LoVo (cell line): ENCODE measurements around the gene COL6A5.
"Not testable (repeated sequence)": the region's sequence is repeated elsewhere in the genome, so short reads cannot be mapped to it uniquely, and the experiment has no call there.

ENCODE experiments used
- DNase-seq: peaks from one replicate; pipeline ENCODE4 v3.0.0-alpha.2; 2016; ENCODE audit warnings: low spot score

Gene COL6A5, protein sequence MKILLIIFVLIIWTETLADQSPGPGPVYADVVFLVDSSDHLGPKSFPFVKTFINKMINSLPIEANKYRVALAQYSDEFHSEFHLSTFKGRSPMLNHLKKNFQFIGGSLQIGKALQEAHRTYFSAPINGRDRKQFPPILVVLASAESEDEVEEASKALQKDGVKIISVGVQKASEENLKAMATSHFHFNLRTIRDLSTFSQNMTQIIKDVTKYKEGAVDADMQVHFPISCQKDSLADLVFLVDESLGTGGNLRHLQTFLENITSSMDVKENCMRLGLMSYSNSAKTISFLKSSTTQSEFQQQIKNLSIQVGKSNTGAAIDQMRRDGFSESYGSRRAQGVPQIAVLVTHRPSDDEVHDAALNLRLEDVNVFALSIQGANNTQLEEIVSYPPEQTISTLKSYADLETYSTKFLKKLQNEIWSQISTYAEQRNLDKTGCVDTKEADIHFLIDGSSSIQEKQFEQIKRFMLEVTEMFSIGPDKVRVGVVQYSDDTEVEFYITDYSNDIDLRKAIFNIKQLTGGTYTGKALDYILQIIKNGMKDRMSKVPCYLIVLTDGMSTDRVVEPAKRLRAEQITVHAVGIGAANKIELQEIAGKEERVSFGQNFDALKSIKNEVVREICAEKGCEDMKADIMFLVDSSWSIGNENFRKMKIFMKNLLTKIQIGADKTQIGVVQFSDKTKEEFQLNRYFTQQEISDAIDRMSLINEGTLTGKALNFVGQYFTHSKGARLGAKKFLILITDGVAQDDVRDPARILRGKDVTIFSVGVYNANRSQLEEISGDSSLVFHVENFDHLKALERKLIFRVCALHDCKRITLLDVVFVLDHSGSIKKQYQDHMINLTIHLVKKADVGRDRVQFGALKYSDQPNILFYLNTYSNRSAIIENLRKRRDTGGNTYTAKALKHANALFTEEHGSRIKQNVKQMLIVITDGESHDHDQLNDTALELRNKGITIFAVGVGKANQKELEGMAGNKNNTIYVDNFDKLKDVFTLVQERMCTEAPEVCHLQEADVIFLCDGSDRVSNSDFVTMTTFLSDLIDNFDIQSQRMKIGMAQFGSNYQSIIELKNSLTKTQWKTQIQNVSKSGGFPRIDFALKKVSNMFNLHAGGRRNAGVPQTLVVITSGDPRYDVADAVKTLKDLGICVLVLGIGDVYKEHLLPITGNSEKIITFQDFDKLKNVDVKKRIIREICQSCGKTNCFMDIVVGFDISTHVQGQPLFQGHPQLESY (N-terminal part only)

DNA sequence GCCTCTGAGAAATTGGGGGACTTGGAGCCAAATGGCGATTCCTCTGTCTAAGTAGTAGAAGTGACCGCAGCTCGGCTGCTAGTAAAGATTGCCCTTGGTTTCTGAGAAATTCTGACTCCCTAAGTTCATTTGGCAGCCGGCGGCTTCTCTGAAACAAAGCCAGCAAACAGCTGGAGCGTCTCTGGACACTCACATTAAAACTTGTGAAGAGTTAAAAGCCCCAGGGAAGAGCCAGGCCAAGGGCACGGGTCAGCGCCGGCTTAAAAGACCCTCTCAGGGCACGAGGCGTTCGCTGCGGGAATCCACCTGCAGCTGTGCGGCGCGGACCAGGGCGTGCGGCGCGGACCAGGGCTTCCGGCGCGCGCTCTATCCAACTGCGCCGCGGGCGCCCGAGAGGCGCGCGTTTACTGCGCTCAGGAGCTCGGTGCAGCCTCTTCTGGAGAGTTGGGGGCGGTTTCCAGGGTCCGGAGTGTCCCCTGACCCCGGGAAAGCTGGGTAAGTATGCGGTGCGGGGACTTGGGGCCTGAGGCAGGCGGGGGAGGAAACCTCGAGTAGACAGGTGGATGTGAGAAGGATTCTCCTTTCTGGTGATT is at the start of gene COL6A5:
COL6A5 (plus strand) TSS at position 186 of the 593 bp plus-strand sequence. CDS start 27,967 bp downstream, outside the sequence.
- DNase-seq = no peak

GRCh38 chr3:130299531-130299930 is 45.9 kb upstream of the COL6A5 start:
- DNase-seq = no peak

GRCh38 chr3:130300888-130301287 is 44.6 kb upstream of the COL6A5 start:
- no peak for DNase-seq

- DNase-seq = no peak
Measured at GRCh38 chr3:130310109-130310508, 35.4 kb upstream of the COL6A5 start.

- DNase-seq = no peak
Measured at GRCh38 chr3:130312374-130312773, 33.1 kb upstream of the COL6A5 start.

- DNase-seq = no peak
Measured at GRCh38 chr3:130316169-130316568, 29.3 kb upstream of the COL6A5 start.

- DNase-seq = no peak
Measured at GRCh38 chr3:130323503-130323902, 22.0 kb upstream of the COL6A5 start.

- no peak for DNase-seq
Measured at GRCh38 chr3:130340766-130341165, 4.7 kb upstream of the COL6A5 start.

- DNase-seq = no peak
Measured at GRCh38 chr3:130341388-130341787, 4.1 kb upstream of the COL6A5 start.

DNA sequence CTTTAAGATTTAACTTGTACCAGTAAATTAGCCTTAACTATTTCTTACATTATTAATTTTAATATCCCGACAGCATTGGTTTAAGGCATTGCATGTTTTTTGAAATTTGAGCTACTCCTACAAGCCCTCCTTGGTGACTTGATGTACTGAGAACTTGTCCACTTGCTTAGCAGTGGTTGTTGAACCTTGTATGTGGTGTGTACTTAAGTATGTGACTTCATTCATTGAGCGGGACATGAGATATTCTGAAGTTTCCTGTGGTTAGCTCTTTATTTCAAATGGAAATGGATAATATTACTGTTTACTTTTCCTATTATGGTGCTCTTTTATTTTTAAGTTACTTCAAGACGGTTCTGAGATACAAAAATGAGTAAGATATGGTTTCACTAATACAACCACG is 3.6 kb upstream of the COL6A5 start:
- no peak for DNase-seq

DNA sequence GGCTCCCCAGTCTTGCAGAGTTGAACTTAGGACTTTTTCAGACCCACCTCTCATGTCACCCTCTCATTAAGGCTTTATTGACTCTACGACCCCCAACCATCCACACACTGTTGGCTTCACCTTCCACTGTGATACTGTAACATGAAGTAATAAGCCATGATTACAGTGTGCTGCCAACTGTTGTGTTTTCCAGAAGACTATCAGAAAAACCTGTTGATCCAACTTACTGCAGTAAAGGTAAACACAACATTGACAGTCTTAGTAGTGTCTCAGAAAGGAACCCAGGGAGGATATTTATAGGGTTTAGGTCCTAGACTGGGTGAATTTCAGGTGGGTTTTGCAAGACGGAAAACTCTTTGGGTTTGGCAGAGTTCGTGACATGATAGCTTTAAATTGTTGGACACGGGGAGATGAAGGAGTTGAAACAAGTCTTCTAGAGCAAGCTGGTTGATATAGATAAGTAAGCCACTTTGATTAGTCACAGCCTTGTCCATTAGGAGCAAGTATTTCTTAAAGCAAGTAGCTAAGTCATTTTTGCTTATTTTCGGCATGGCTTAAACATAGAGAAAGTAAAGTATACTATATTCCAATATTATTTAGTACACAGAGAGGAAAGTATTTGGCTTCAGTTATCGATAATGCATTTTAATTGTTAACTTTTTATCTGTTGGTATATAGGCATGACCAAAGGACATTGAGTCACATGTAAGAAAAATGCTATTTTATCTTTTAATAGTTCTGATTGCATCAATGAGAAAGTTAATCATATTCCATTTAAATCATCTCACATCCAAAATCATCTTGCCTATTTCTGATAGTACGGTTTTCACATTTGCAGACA is 2.4 kb upstream of the COL6A5 start:
- no peak for DNase-seq

DNA sequence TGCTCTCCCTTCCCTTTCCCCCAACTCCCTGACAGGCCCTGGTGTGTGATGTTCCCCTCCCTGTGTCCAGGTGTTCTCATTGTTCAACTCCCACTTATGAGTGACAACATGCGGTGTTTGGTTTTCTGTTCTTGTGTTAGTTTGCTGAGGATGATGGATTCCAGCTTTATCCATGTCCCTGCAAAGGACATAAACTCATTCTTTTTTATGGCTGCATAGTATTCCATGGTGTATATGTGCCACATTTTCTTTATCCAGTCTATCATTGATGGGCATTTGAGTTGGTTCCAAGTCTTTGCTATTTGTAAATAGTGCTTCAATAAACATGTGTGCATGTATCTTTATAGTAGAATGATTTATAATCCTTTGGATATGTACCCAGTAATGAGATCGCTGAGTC is 2.8 kb downstream of the COL6A5 start:
- DNase-seq = not testable (repeated sequence)

GRCh38 chr3:130354430-130354829 is 9.0 kb downstream of the COL6A5 start:
- DNase-seq = no peak

DNA sequence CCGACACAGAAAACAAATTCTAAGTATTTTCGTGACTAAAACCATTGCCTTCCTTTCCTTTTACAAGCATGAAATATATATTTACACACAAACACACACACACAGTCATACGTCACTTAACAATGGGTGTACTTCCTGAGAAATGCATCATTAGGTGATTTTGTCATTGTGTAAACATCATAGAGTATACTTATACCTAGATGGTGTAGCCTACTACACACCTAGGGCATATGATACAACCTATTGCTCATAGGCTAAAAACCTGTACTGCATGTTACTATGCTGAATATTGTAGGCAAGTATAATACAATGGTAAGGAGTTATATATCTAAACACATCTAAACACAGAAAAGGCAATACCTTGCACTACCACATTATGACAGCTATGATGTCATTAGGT is 28.6 kb downstream of the COL6A5 start:
- no peak for DNase-seq

GRCh38 chr3:130374908-130375307 is 29.4 kb downstream of the COL6A5 start:
- DNase-seq = no peak

GRCh38 chr3:130377960-130378676 is 32.6 kb downstream of the COL6A5 start:
- DNase-seq = no peak

DNA sequence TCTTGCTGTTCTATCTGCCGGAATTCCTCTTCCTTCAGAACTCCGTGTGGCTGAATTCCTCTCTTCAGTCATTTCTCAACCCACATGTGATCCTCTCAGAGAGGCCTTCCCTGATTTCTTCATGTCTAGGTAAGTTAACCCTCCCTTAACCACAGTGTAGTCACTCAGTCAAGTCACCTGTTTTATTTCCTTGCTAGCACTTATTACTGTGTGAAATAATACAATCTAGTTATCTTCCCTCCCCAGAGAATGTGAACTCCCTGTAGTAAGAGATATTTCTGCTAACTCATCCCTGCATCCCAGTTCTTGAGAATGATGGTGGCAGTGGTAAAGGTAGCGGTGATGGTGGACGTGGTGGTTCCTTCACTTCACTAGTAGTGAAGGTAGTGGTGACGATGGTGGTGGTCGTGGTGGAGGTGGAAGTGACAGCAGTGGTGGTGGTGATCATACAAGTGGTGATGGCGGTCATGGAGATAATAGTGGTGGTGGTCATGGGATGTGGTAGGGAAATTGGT is 33.3 kb downstream of the COL6A5 start:
- no peak for DNase-seq

DNA sequence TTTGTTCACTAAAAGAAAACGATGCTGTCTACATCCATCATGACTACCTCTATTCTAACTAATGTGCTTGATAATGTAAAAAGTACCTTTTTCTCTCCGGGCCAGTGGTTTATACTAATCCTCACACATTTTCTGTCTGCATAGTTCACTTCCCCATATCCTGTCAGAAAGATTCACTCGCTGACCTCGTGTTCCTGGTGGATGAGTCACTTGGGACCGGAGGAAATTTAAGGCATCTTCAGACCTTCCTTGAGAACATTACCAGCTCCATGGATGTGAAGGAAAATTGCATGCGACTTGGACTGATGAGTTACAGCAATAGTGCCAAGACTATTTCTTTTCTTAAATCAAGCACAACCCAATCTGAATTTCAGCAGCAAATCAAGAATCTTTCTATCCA is 33.8 kb downstream of the COL6A5 start:
- DNase-seq = no peak

GRCh38 chr3:130380398-130380797 is 34.9 kb downstream of the COL6A5 start:
- DNase-seq = no peak

DNA sequence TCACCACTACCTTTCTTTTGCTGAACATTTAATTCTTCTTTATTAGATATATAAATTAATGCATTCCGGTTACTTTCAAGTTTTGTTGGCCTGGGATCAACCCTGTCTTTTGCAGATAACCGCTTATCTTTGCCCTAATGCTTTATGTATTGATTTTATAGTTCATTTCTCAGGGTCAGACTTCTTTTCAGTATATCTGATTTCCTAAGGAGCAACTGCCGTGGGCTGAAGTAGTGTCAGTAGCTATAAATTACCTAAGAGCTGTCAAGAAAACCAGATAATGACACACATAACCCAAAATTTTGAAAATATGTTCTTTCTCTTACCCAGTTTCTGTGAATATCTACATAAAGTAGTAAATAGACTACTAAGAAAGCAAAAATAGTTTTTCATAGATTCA is 38.0 kb downstream of the COL6A5 start:
- no peak for DNase-seq
